ENCODE results near the gene CERS6.

CERS6 gene

GRCh38 chr2:168538133-168538532 lies 82.1 kb downstream of the CERS6 start:
- Mint-ChIP-seq H3K27me3 (no peaks in the 10 kb centered on the region), H3K9me3 (ENCODE audit: low read depth) (peaks cover 16% of the 10 kb centered on the region), H3K4me3 (peak overlapping the region; percentile 28), H3K27ac (peak overlapping the region; percentile 84), H3K36me3 (peaks cover 30% of the 10 kb centered on the region), H3K4me1 (ENCODE audit: low read depth) (peaks cover 65% of the 10 kb centered on the region)

GRCh38 chr2:168538534-168538933 lies 82.5 kb downstream of the CERS6 start:
- H3K4me1 Mint-ChIP-seq (ENCODE audit: low read depth) = peaks cover 65% of the 10 kb centered on the region
- peaks cover 30% of the 10 kb centered on the region for H3K36me3 Mint-ChIP-seq
- peak overlapping the region; percentile 18 for H3K4me3 Mint-ChIP-seq
- H3K27me3 Mint-ChIP-seq = no peaks in the 10 kb centered on the region
- H3K9me3 Mint-ChIP-seq (ENCODE audit: low read depth) = peaks cover 16% of the 10 kb centered on the region
- H3K27ac Mint-ChIP-seq = peak overlapping the region; percentile 84

GRCh38 chr2:168539945-168540344 lies 83.9 kb downstream of the CERS6 start:
- Mint-ChIP-seq H3K27me3 (no peaks in the 10 kb centered on the region), H3K4me1 (ENCODE audit: low read depth) (peaks cover 69% of the 10 kb centered on the region), H3K27ac (peak overlapping the region; percentile 16), H3K4me3 (no peak overlapping the region), H3K36me3 (peaks cover 30% of the 10 kb centered on the region), H3K9me3 (ENCODE audit: low read depth) (peaks cover 16% of the 10 kb centered on the region)

- no peaks in the 10 kb centered on the region for H3K27me3 Mint-ChIP-seq
- H3K27ac Mint-ChIP-seq = no peak overlapping the region
- H3K4me1 Mint-ChIP-seq (ENCODE audit: low read depth) = peaks cover 74% of the 10 kb centered on the region
- H3K4me3 Mint-ChIP-seq = no peak overlapping the region
- H3K36me3 Mint-ChIP-seq = peaks cover 27% of the 10 kb centered on the region
- H3K9me3 Mint-ChIP-seq (ENCODE audit: low read depth) = peaks cover 16% of the 10 kb centered on the region
Observed at GRCh38 chr2:168541858-168542257, 85.8 kb downstream of the CERS6 start.

GRCh38 chr2:168543037-168543436 lies 87.0 kb downstream of the CERS6 start:
- Mint-ChIP-seq H3K4me3 (no peak overlapping the region), H3K27ac (peak overlapping the region; percentile 41), H3K4me1 (ENCODE audit: low read depth) (peaks cover 66% of the 10 kb centered on the region), H3K36me3 (peaks cover 29% of the 10 kb centered on the region), H3K27me3 (no peaks in the 10 kb centered on the region), H3K9me3 (ENCODE audit: low read depth) (peaks cover 16% of the 10 kb centered on the region)

GRCh38 chr2:168543935-168544334 lies 87.9 kb downstream of the CERS6 start:
- H3K36me3 Mint-ChIP-seq = peaks cover 27% of the 10 kb centered on the region
- H3K4me3 Mint-ChIP-seq = no peak overlapping the region
- H3K9me3 Mint-ChIP-seq (ENCODE audit: low read depth) = peaks cover 16% of the 10 kb centered on the region
- peaks cover 59% of the 10 kb centered on the region for H3K4me1 Mint-ChIP-seq (ENCODE audit: low read depth)
- no peak overlapping the region for H3K27ac Mint-ChIP-seq
- H3K27me3 Mint-ChIP-seq = no peaks in the 10 kb centered on the region

GRCh38 chr2:168545439-168546082 lies 89.5 kb downstream of the CERS6 start:
- no peak overlapping the region for H3K4me3 Mint-ChIP-seq
- H3K27me3 Mint-ChIP-seq = no peaks in the 10 kb centered on the region
- peaks cover 9% of the 10 kb centered on the region for H3K9me3 Mint-ChIP-seq (ENCODE audit: low read depth)
- peaks cover 59% of the 10 kb centered on the region for H3K4me1 Mint-ChIP-seq (ENCODE audit: low read depth)
- H3K27ac Mint-ChIP-seq = peak overlapping the region; percentile 30
- peaks cover 22% of the 10 kb centered on the region for H3K36me3 Mint-ChIP-seq

GRCh38 chr2:168550670-168551069 lies 94.6 kb downstream of the CERS6 start:
- Mint-ChIP-seq H3K9me3 (ENCODE audit: low read depth) (peaks cover 3% of the 10 kb centered on the region), H3K36me3 (peaks cover 28% of the 10 kb centered on the region), H3K27me3 (no peaks in the 10 kb centered on the region), H3K4me1 (ENCODE audit: low read depth) (peaks cover 48% of the 10 kb centered on the region), H3K27ac (no peak overlapping the region), H3K4me3 (no peak overlapping the region)

GRCh38 chr2:168552450-168552856 lies 96.4 kb downstream of the CERS6 start:
- H3K36me3 Mint-ChIP-seq = peaks cover 28% of the 10 kb centered on the region
- H3K27me3 Mint-ChIP-seq = no peaks in the 10 kb centered on the region
- no peak overlapping the region for H3K4me3 Mint-ChIP-seq
- H3K27ac Mint-ChIP-seq = no peak overlapping the region
- peaks cover 42% of the 10 kb centered on the region for H3K4me1 Mint-ChIP-seq (ENCODE audit: low read depth)
- peaks cover 3% of the 10 kb centered on the region for H3K9me3 Mint-ChIP-seq (ENCODE audit: low read depth)

- Mint-ChIP-seq H3K27me3 (no peaks in the 10 kb centered on the region), H3K4me3 (no peak overlapping the region), H3K27ac (no peak overlapping the region), H3K9me3 (ENCODE audit: low read depth) (no peaks in the 10 kb centered on the region), H3K36me3 (peaks cover 27% of the 10 kb centered on the region), H3K4me1 (ENCODE audit: low read depth) (peaks cover 40% of the 10 kb centered on the region)
Observed at GRCh38 chr2:168555283-168555682, 99.2 kb downstream of the CERS6 start.

GRCh38 chr2:168559187-168559586 lies 103.1 kb downstream of the CERS6 start:
- Mint-ChIP-seq H3K27me3 (no peaks in the 10 kb centered on the region), H3K4me1 (ENCODE audit: low read depth) (peaks cover 24% of the 10 kb centered on the region), H3K27ac (peak overlapping the region; percentile 50), H3K36me3 (peaks cover 44% of the 10 kb centered on the region), H3K4me3 (no peak overlapping the region), H3K9me3 (ENCODE audit: low read depth) (no peaks in the 10 kb centered on the region)

- no peaks in the 10 kb centered on the region for H3K9me3 Mint-ChIP-seq (ENCODE audit: low read depth)
- H3K4me1 Mint-ChIP-seq (ENCODE audit: low read depth) = peaks cover 35% of the 10 kb centered on the region
- no peak overlapping the region for H3K4me3 Mint-ChIP-seq
- no peak overlapping the region for H3K27ac Mint-ChIP-seq
- peaks cover 44% of the 10 kb centered on the region for H3K36me3 Mint-ChIP-seq
- no peaks in the 10 kb centered on the region for H3K27me3 Mint-ChIP-seq
Observed at GRCh38 chr2:168560817-168561499, 104.9 kb downstream of the CERS6 start.

GRCh38 chr2:168561991-168562390 lies 105.9 kb downstream of the CERS6 start:
- no peaks in the 10 kb centered on the region for H3K9me3 Mint-ChIP-seq (ENCODE audit: low read depth)

GRCh38 chr2:168562971-168563370 lies 106.9 kb downstream of the CERS6 start:
- no peak overlapping the region for H3K27ac Mint-ChIP-seq
- H3K4me1 Mint-ChIP-seq (ENCODE audit: low read depth) = peaks cover 39% of the 10 kb centered on the region

More at GRCh38 chr2:168561991-168562390, 105.9 kb downstream of the CERS6 start:
- peaks cover 48% of the 10 kb centered on the region for H3K36me3 Mint-ChIP-seq
- H3K27ac Mint-ChIP-seq = no peak overlapping the region
- H3K27me3 Mint-ChIP-seq = no peaks in the 10 kb centered on the region
- H3K4me1 Mint-ChIP-seq (ENCODE audit: low read depth) = peaks cover 45% of the 10 kb centered on the region
- H3K4me3 Mint-ChIP-seq = no peak overlapping the region

GRCh38 chr2:168564641-168565040 lies 108.6 kb downstream of the CERS6 start:
- peaks cover 43% of the 10 kb centered on the region for H3K36me3 Mint-ChIP-seq
- H3K4me1 Mint-ChIP-seq (ENCODE audit: low read depth) = peaks cover 36% of the 10 kb centered on the region
- H3K4me3 Mint-ChIP-seq = no peak overlapping the region
- no peaks in the 10 kb centered on the region for H3K27me3 Mint-ChIP-seq
- H3K9me3 Mint-ChIP-seq (ENCODE audit: low read depth) = no peaks in the 10 kb centered on the region
- H3K27ac Mint-ChIP-seq = peak overlapping the region; percentile 69

More at GRCh38 chr2:168562971-168563370, 106.9 kb downstream of the CERS6 start:
- Mint-ChIP-seq H3K9me3 (ENCODE audit: low read depth) (no peaks in the 10 kb centered on the region), H3K4me3 (no peak overlapping the region), H3K36me3 (peaks cover 49% of the 10 kb centered on the region), H3K27me3 (no peaks in the 10 kb centered on the region)

All from activated naive CD8-positive, alpha-beta T cell (primary cell).